LoVo (cell line): ENCODE results near the gene SFMBT1.
"Not testable (repeated sequence)": the region's sequence is repeated elsewhere in the genome, so short reads cannot be mapped to it uniquely, and the experiment has no call there.

Source experiments
- DNase-seq: peaks from one replicate; pipeline ENCODE4 v3.0.0-alpha.2; 2016; ENCODE audit warnings: low spot score

SFMBT1 gene

DNA sequence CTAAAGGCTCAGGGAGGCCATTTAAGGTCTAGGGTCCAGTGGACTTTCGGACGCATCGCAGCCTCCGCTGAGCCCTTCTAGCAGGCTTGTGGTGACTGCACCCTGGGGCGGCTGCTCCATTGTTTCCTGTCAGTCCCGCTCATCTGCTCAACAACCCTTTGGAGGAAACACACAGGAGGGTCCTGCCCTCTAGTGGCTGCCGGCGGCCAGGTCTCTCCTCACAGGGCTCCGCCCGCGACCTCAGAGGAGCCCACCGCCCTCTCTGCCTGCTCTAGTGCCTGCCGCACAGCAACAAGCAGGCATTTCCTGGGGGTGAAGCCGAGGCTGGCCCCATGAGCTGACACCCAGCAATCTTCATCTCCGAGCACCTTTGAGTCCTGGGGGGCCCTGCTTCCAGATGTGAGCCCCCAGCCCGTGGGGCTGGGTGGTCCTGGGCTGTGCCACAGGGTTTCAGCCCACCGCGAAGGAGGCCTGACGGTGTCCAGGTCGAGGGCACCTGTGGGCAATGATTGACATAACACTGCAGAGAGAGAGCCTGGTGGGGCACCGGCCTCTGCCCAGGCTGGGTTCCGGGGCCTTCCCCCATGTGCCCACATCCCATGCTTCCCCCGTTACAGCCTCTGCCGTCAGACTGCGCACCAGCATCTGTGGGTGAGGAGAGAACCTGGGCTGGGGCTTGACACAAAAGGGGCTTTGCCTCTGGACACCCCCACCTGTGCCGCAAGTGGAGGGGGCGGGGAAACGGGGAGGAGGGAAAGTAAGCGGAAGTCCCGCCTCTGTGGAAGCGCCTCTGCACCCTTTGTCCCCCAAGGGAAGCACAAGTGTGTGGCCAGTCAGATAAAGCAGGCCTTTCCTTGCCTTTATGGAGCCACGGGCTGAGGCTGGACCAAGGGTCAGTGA, 27.0 kb upstream of the SFMBT1 start:
- peak; percentile 73 for DNase-seq

DNA sequence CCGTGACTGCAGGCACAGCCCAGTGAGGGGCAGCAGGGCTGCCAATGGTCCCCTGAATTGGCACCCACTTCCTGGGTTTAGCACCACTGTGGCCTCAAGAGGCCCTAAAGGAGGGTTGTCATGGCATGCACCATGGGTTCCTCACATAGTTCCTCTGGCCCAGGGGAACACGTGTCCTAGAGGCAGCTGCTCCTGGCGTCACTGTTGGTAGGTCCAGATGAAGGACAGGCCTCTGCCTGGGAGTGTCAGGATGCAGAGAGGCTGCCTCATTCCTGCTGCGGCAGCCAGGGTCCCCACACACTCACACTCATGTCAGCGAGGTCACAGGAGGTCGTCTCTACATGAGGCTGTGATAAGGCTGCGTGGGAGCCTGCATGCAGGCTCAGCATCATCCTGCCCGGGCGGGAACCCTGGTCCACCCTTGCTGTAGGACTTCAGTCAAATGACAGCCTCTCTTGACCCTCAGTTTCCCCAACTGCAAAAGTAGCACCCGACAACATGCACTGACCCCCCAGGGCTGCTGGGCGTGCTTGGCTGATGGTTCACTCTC, 26.1 kb upstream of the SFMBT1 start:
- no peak for DNase-seq

- no peak for DNase-seq
Observed at GRCh38 chr3:53069422-53070068, 23.7 kb upstream of the SFMBT1 start.

DNA sequence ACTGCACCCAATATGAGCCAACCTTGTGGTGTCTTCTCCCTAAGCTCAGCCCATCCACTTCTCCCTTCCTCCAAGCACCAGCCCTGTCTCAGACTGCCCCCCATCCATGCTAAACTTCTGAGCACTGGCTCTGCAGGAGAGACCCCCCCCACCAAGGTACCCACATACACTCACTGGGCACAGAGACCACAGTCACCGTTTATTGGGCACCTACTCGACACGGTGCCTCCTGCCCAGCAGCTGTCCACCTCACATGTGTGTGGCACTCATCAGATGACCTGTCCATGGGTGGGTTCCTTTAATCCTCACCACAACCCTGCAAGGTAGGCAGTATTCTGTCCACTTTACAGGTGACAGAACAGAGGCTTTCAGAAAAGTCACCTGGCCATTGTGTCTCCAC, 22.3 kb upstream of the SFMBT1 start:
- no peak for DNase-seq

GRCh38 chr3:53067567-53067966, 21.7 kb upstream of the SFMBT1 start:
- no peak for DNase-seq

DNA sequence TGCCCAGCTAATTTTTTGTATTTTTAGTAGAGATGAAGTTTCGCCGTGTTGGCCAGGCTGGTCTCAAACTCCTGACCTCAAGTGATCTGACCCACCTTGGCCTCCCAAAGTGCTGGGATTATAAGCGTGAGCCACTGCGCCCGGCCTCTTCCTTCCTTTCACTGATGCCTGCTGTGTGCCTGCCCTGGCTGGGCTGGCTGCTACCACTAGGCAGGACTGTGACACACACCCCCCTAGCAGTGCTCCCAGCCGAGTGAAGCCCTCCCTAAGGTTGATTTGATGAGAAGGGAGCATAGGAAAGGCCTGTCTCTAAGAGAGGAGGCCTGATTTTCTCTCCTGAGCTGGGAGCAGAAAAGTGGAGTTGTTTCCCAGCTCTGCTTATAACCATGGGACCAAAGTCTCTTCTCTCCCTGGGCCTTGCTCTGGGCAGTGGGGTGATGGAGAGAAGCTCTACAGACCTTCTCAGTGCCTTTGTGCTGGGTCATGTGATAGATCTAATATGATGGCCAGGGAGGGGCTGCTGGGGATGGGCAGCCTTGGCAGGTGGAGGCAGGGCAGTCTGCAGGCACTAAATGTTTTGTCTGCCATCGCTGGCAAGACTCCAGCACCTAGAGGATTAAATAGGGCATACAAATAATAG, 20.1 kb upstream of the SFMBT1 start:
- DNase-seq: no peak

DNA sequence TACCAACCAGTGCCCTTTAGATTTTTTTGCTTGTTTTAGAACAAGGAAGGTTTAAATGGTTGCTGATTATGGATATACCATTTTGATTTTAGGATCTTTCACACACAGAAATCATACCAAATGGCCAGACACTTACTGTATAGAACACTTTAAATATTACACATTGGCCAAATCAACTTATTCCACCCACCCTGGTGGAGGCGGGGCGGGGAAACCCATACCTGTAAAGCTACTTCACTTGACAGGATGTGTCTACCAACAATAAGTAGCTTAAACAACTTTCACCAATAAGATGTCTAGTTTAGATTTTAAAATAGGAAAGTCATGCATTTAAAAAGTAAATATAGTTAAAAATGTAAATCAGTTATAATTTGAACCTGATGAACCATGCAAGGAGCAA, 17.0 kb upstream of the SFMBT1 start:
- no peak for DNase-seq

DNA sequence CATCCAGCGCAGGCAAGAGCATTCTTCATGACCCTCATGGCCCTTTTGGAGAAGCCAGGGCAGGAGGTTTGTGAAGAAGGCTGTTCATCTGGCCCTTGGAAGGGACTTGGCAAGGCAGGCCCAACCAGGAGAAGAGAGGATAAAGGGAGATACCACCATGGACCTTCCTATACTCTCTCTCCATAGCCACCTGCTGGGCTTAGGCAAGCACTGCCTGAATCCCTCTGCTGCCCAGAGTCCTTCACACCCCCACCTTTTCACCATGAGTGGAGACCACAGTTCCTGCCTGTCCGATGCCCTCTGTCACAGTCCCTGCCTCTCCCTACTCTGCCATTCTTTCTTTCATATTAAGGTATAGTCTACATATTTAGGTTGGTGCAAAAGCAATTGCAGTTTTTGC, 10.6 kb upstream of the SFMBT1 start:
- DNase-seq: no peak

DNA sequence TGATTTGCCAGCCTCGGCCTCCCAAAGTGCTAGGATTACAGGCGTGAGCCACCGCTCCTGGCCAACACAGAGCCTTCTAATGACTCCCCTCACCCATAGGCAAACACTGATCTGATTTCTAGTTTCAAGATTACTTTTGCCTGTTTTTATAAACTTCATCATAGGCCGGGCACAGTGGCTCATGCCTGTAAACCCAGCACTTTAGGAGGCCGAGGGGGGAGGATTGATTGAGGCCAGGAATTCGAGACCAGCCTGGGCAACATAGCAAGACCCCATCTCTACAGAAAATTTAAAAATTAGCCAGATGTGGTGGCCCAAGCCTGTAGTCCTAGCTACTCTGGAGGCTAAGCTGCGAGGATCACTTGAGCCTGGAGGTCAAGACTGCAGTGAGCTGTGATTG, 8.4 kb upstream of the SFMBT1 start:
- not testable (repeated sequence) for DNase-seq

- no peak for DNase-seq
Observed at GRCh38 chr3:53051929-53052328, 6.1 kb upstream of the SFMBT1 start.

DNA sequence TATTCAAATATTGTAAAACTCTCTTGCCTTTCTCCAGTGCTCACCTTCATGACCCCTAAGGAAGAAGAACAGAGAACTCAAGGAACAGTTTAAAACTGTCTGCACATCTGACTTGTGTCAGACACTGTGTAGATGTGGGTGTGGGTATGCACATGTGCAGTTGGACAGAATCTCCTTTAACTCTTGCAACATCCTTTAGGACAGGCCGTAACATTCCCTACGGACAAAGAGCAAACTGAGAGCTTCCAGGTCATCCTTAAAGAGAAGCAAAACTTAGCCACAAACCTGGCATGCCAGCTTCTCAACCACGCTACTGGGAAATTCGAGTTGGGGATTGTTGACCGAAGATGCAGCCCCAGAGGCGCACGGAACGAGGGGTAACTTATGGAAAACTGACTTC, 4.1 kb upstream of the SFMBT1 start:
- DNase-seq: no peak

DNA sequence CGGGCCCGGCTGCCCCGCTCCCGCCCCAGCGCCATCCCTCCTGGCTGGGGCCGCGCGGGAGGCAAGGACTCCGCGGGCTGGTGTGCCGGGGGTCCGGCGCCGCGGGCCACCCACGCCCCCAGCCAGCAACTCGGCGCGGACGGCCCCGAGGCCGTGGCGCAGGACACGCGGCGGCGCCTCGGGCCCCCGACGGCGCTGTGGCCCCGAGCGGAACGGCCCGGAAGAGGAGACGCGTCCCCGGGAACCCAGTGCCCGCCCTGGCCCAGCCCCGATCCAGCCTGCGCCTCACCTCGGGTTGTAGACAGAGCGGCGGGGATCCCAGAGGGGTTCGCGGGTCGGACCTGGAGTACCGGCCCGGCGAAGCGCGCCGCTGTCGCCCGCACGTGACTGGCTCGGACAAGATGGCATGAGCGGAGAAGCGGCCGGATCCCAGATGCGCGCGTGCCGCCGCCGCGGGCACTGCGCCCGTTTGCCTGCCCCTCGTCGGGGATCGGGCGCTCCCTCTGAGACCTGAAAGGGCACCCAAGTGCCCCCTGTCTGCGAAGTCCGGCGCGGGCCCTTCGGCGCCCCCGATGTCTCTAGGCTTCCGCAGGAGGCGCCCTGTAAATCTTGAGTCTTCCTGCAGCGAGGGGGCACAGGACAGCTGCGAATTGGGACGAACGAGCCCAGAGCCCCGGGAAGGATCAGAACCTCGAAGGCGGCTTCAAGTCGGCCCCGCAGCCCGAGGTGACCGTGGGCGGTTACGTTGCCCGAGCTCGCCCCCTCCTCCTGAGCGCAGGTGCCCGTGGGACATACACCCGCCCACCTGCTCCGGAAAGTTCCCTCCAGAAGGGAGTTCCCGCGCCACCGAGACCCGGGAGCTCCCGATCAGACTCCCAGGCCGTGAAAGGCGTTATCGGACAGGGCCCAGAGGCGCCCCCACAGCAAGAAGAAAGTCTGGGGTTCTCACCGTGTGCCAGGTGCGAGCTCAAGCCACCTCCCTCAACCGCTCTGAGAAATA, 598 bp upstream of the SFMBT1 start:
- peak; percentile 66 for DNase-seq

DNA sequence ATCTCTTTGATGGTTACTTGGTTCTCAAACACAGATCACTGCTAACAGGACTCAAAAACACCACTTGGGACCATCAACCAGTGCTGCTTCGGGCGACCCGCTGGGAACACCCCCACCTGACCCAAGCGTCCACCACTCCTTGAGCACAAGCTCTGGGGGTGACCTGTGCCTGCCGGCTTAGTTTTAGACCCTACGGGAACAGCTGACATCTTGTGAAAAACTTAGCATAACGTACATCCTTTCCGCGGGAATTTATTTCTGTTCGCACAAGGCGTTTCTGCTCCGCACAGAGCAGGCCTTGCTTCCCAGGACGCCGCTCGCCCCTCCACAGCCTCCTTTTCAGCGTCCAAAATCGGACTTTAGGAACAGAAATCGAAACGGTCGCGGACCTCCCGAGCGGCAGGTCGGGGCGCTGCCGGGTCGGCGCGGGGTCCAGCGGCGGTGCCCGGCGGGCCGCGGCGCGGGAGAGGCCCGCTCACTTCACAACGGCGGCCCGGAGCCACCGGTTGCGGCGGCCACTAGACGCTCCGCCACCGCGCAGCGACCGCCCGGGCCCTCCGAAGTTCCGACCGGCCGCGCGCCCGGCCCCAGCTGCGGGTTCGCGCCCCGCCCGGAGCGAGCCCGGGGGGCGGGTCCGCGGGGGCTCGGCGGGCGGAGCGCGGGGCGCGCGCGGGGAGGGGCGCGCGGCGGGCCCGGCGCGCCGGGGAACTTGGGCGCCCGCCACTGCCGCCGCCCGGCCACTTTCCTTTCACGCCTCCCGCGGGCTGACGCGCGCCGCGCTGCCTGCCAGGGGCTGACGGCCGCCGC, 959 bp downstream of the SFMBT1 start:
- DNase-seq: peak; percentile 73

DNA sequence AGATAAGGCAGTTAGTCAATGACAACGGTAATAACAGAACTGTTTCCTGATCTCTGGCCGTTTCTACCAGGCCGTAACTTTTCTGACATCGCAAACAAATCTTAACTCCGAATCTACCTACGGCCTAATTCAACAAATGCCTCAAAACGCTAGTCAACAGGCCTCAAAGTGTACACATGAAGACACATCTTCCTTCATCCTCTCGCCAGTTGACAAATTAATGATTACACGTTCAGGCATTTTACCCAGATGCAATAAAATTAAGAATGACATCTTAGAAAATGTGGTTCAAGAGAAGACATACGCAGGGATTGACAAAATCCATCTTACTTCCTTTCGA, 1.5 kb downstream of the SFMBT1 start:
- no peak for DNase-seq

- DNase-seq: no peak
Observed at GRCh38 chr3:53043738-53044137, 2.1 kb downstream of the SFMBT1 start.

- no peak for DNase-seq
Observed at GRCh38 chr3:53042651-53043050, 3.2 kb downstream of the SFMBT1 start.

DNA sequence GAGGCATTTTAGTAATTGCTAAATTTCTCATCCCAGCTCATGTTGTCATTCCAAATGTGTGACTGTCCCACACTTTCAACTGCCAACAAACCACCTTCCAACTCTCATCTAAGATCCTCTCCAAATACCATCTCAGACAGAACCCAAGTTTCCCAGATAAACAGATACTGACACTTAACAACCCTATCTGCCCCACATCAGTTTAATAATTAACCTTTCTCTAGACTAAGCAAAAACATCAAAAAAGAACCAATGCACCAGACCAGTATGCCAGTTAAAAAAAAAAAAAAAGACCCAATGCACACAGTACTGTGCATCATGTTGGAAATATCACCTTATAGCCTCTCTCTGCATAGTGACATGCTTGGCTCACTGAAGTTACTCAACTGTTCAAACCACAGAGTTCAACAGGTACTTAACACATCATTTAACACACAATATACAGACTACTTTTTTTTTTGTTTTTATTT, 5.5 kb downstream of the SFMBT1 start:
- DNase-seq: peak; percentile 37

DNA sequence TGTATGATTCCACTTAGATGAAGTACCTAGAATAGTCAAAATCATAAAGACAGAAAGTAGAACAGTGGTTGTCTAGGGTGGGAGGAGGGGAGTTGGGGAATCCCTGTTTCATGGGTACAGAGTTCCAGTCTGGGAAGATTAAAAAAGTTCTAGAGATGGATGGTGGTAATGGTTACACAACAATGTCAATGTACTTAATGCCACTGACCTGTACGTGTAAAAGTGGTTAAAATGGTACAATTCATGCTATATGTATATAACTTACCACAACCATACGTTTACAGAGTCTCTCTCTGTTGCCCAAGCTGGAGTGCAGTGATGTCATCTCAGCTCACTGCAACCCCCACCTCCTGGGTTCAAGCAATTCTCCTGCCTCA, 6.5 kb downstream of the SFMBT1 start:
- no peak for DNase-seq

DNA sequence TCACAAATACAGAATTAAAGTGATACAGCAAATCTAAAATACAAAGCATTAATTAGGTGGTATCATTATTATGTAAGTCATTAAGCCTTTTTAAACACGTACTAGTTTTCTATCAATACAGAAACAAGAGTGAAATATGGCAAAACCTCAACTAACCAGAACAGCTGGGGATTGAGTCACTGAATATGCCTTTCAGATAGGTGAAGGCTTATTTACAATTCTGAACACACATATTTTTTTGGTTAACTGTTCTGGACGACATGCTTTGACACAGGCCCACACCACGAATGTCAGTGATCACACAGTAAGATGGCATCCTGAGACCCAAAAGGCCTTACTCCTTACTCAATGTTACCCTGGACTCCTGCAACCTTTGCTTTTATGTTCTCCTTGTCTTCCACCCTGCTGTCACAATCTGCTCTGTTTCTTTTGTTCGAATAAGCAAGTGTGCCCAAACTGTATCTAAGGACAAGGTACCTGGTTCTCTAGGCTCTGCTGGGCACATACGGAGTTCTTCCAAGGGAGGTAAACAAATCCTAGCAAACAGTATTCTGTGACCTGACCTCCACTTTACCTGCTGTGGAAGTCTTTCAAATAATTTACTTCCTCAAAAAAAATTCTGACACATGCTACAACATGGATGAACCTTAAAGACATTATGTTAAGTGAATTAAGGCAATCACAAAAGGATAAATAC, 7.0 kb downstream of the SFMBT1 start:
- DNase-seq: no peak
